GM12874 (cell line): Measurements from ENCODE around the gene ZNF771.

ENCODE experiments used
- CTCF ChIP-seq: IDR thresholded peaks from 2 replicates; pipeline ENCODE4 v1.5.1; 2011; ENCODE audit warnings: low read depth, mild to moderate bottlenecking, control low read depth, low read length, moderate library complexity; ENCODE audit not compliant: insufficient read depth

ZNF771 gene

GRCh38 chr16:30407804-30408534, 563 bp downstream of the ZNF771 start:
- TF ChIP-seq CTCF = no peak

GRCh38 chr16:30409125-30410060, 2.0 kb downstream of the ZNF771 start:
- peak; percentile 91 for TF ChIP-seq CTCF

- no peak for TF ChIP-seq CTCF
Observed at GRCh38 chr16:30413112-30413806, 5.9 kb downstream of the ZNF771 start.

- TF ChIP-seq CTCF = no peak
Observed at GRCh38 chr16:30414159-30414558, 6.8 kb downstream of the ZNF771 start.

- TF ChIP-seq CTCF = no peak
Observed at GRCh38 chr16:30416047-30416603, 8.7 kb downstream of the ZNF771 start.

GRCh38 chr16:30416624-30417528, 9.5 kb downstream of the ZNF771 start:
- no peak for TF ChIP-seq CTCF
